Ovary (tissue), 3 donors: ENCODE measurements around the gene LRRC27.

Experiments used
- CTCF ChIP-seq, 3 donors: fragments of 450-650 bp in 2 of 3; fragments of 200-600 bp in 1 of 3; IDR thresholded peaks; one replicate each; pipeline versions ENCODE4 v1.5.1 to v1.8.0; 2016 to 2022; ENCODE audit warnings: antibody characterized with exemption in 3 of 3, mild to moderate bottlenecking in 1 of 3
- POLR2A ChIP-seq: fragments of 450-650 bp; IDR thresholded peaks from one replicate; pipeline ENCODE4 v1.6.1; 2017; ENCODE audit warnings: antibody characterized with exemption, mild to moderate bottlenecking, moderate library complexity
- donor health status: DM: no; HTN: no; CAD: no.

- TF ChIP-seq CTCF (IDR thresholded peaks at IDR 0.05), result no peak
- TF ChIP-seq POLR2A, result no peak
Measured at GRCh38 chr10:132310701-132311337, 21.2 kb upstream of the LRRC27 start.
